Sigmoid colon (tissue), 4 donors: ENCODE results near the gene RABGAP1L.

Experiments
- CTCF ChIP-seq, 4 experiments: fragments of 450-650 bp in 3 of 4; fragments of 200-600 bp in 1 of 4; IDR thresholded peaks; one replicate each; pipeline ENCODE4 v1.5.1; 2016 to 2019; ENCODE audit warnings: antibody characterized with exemption in 4 of 4, mild to moderate bottlenecking in 3 of 4, moderate library complexity in 2 of 4
- EP300 ChIP-seq, 4 donors: sonication (generic); formaldehyde crosslinking; IDR thresholded peaks; one replicate each; pipeline ENCODE4 v1.6.1; 2017; ENCODE audit warnings: antibody characterized with exemption in 4 of 4

DNA sequence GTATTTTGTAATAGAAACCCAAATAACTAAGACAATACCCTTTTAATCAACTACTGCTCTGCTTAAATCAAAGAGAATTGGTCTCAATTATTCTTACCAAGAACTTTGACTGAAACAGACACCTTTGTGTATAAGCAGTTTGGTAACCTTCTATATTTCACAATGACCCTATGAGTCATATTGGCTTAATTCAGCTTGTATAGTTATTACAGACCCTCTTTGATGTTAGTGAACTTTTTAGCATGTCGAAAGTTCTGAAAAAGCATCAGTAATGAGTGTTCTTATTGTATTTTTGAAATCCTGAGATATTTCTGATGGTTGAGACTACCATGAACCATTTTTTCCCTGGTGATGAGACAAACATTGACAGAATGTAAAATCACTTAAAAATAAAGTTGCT is 43.3 kb upstream of the RABGAP1L start:
- TF ChIP-seq EP300 (IDR thresholded peaks at IDR 0.05) = no peak
- TF ChIP-seq CTCF (IDR thresholded peaks at IDR 0.05) = no peak
